Measurements from ENCODE around the gene POLR3F.
"Not testable (repeated sequence)": the region's sequence is repeated elsewhere in the genome, so short reads cannot be mapped to it uniquely, and the experiment has no call there.

Gene POLR3F

DNA sequence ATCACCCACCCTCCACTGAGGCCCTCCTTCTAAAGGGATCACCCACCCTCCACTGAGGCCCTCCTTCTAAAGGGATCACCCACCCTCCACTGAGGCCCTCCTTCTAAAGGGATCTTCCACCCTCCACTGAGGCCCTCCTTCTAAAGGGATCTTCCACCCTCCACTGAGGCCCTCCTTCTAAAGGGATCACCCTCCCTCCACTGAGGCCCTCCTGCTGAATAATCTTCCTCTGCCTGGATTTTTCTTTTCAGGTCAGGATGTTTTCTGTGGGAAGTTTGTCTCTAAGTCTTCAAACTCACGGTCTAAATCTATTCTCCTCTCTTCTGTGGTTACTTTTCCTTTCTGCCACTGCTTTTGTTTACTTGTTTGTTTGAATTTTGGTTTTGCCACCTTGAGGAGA, 34.5 kb downstream of the POLR3F start:
- H3K23ac ChIP-seq (ENCODE audit: low read depth, low read length, poor library complexity); H3K27me3 ChIP-seq (ENCODE audit: control insufficient read depth in 3 of 3, insufficient read depth in 3 of 3, low read depth in 1 of 3, low read length in 3 of 3); H3K36me3 ChIP-seq (replicated peaks in 1 of 2; ENCODE audit: control insufficient read depth in 2 of 2, insufficient read depth in 2 of 2, low read length in 2 of 2); H3K9me3 ChIP-seq (replicated peaks in 1 of 2; ENCODE audit: control insufficient read depth in 2 of 2, insufficient read depth in 1 of 2, low read depth in 1 of 2, low read length in 2 of 2); H4K91ac ChIP-seq (ENCODE audit: low read depth, low read length, poor library complexity); H3K4me2 ChIP-seq (ENCODE audit: insufficient read depth, low read length, poor library complexity, severe bottlenecking); H3K79me1 ChIP-seq (ENCODE audit: low read depth, low read length); H3K9ac ChIP-seq (ENCODE audit: low read depth, low read length, poor library complexity); H3K4me3 ChIP-seq (ENCODE audit: low read length in 2 of 2); H3K14ac ChIP-seq (ENCODE audit: low read length); H4K8ac ChIP-seq (ENCODE audit: low read depth, low read length); H2BK15ac ChIP-seq (ENCODE audit: low read length); H3K27ac ChIP-seq (replicated peaks; ENCODE audit: low read length); H3K4ac ChIP-seq (ENCODE audit: low read length); H2BK5ac ChIP-seq (ENCODE audit: low read length); H2BK120ac ChIP-seq (ENCODE audit: low read depth, low read length); H3K4me1 ChIP-seq (ENCODE audit: control insufficient read depth in 2 of 2, insufficient read depth in 1 of 2, low read depth in 1 of 2, low read length in 2 of 2); H2AK5ac ChIP-seq (ENCODE audit: low read depth, low read length); H2BK12ac ChIP-seq (ENCODE audit: low read length); DNase-seq (ENCODE audit: low spot score); H3K18ac ChIP-seq (ENCODE audit: low read length): not testable (repeated sequence)
- H2AFZ ChIP-seq (ENCODE audit: low read length) = peak overlapping the region; percentile 70
- no CpG with 5 or more reads among the region's 1 CpG for WGBS, 2 donors (ENCODE audit: extremely low coverage in 2 of 2, insufficient read length in 2 of 2, insufficient replicate concordance in 1 of 2)

DNA sequence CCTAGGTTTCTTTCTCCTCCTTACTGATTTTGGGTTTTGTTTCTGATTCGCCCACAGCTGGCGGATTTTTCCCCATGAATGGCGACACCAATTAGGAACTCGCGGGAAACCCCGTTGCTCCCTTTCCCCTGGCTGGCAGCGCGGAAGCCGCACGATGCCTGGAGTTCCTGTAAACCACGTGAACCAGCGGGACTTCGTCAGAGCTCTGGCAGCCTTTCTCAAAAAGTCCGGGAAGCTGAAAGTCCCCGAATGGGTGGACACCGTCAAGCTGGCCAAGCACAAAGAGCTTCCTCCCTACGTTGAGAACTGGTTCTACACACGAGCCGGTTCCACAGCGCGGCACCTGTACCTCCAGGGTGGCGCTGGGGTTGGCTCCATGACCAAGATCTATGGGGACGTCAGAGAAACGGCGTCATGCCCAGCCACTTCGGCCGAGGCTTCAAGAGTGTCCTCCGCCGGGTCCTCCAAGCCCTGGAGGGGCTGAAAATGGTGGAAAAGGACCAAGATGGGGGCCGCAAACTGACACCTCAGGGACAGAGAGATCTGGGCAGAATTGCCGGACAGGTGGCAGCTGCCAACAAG, 37.4 kb downstream of the POLR3F start:
- Histone ChIP-seq H3K9me3 (replicated peaks in 1 of 2; ENCODE audit: control insufficient read depth in 2 of 2, insufficient read depth in 1 of 2, low read depth in 1 of 2, low read length in 2 of 2) (no peaks in the 10 kb centered on the region), H3K4me1 (ENCODE audit: control insufficient read depth in 2 of 2, insufficient read depth in 1 of 2, low read depth in 1 of 2, low read length in 2 of 2) (peaks cover 6 to 7% of the 10 kb centered on the region in 2 donors), H3K4me2 (ENCODE audit: insufficient read depth, low read length, poor library complexity, severe bottlenecking) (no peak overlapping the region), H4K8ac (ENCODE audit: low read depth, low read length) (no peak overlapping the region), H3K36me3 (replicated peaks in 1 of 2; ENCODE audit: control insufficient read depth in 2 of 2, insufficient read depth in 2 of 2, low read length in 2 of 2) (peaks cover 0 to 5% of the 10 kb centered on the region in 2 donors), H2AK5ac (ENCODE audit: low read depth, low read length) (no peak overlapping the region), H2BK12ac (ENCODE audit: low read length) (no peak overlapping the region), H3K4me3 (ENCODE audit: low read length in 2 of 2) (no peak overlapping the region), H3K4ac (ENCODE audit: low read length) (no peak overlapping the region), H2BK5ac (ENCODE audit: low read length) (no peak overlapping the region), H3K27me3 (ENCODE audit: control insufficient read depth in 3 of 3, insufficient read depth in 3 of 3, low read depth in 1 of 3, low read length in 3 of 3) (peaks cover 0 to 6% (median 0%) of the 10 kb centered on the region in 3 experiments), H3K9ac (ENCODE audit: low read depth, low read length, poor library complexity) (no peak overlapping the region), H2BK120ac (ENCODE audit: low read depth, low read length) (no peak overlapping the region), H3K27ac (replicated peaks; ENCODE audit: low read length) (no peak overlapping the region), H4K91ac (ENCODE audit: low read depth, low read length, poor library complexity) (no peak overlapping the region), H3K79me1 (ENCODE audit: low read depth, low read length) (peaks cover 4% of the 10 kb centered on the region), H3K23ac (ENCODE audit: low read depth, low read length, poor library complexity) (no peak overlapping the region), H2AFZ (ENCODE audit: low read length) (peak overlapping the region; percentile 46), H3K14ac (ENCODE audit: low read length) (no peak overlapping the region), H2BK15ac (ENCODE audit: low read length) (no peak overlapping the region), H3K18ac (ENCODE audit: low read length) (no peak overlapping the region)
- no peak for DNase-seq (ENCODE audit: low spot score)
- WGBS, 2 donors (ENCODE audit: extremely low coverage in 2 of 2, insufficient read length in 2 of 2, insufficient replicate concordance in 1 of 2) = no CpG with 5 or more reads among the region's 31 CpGs

DNA sequence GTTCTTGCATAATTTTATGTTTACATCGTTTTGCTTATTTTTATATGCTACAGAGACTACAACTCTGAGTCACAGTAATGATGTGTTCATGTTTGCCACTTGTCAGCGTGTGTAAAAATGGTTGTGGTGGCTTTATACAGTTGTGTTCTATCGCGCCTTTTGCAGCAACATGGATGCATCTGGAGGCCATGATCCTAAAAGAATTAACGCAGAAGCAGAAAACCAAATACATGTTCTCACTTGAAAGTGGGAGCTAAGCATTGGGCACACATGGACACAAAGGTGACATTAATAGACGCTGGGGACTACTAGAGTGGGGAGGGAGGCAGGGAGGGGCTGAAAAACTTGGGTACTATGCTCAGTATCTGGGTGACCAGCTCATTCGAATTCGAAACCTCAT, 39.6 kb downstream of the POLR3F start:
- Histone ChIP-seq H3K79me1 (ENCODE audit: low read depth, low read length) (peaks cover 4% of the 10 kb centered on the region), H3K4me2 (ENCODE audit: insufficient read depth, low read length, poor library complexity, severe bottlenecking) (peak overlapping the region; percentile 53), H3K18ac (ENCODE audit: low read length) (no peak overlapping the region), H3K4me3 (ENCODE audit: low read length in 2 of 2) (peak overlapping the region in 1 of 2 donors; percentile 68), H3K9me3 (replicated peaks in 1 of 2; ENCODE audit: control insufficient read depth in 2 of 2, insufficient read depth in 1 of 2, low read depth in 1 of 2, low read length in 2 of 2) (no peaks in the 10 kb centered on the region), H3K14ac (ENCODE audit: low read length) (no peak overlapping the region), H3K27me3 (ENCODE audit: control insufficient read depth in 3 of 3, insufficient read depth in 3 of 3, low read depth in 1 of 3, low read length in 3 of 3) (peaks cover 0 to 6% (median 0%) of the 10 kb centered on the region in 3 experiments), H4K8ac (ENCODE audit: low read depth, low read length) (no peak overlapping the region), H3K9ac (ENCODE audit: low read depth, low read length, poor library complexity) (no peak overlapping the region), H4K91ac (ENCODE audit: low read depth, low read length, poor library complexity) (no peak overlapping the region), H3K4ac (ENCODE audit: low read length) (no peak overlapping the region), H2BK120ac (ENCODE audit: low read depth, low read length) (no peak overlapping the region), H3K4me1 (ENCODE audit: control insufficient read depth in 2 of 2, insufficient read depth in 1 of 2, low read depth in 1 of 2, low read length in 2 of 2) (peaks cover 6 to 7% of the 10 kb centered on the region in 2 donors), H2BK5ac (ENCODE audit: low read length) (no peak overlapping the region), H2BK15ac (ENCODE audit: low read length) (no peak overlapping the region), H2AK5ac (ENCODE audit: low read depth, low read length) (no peak overlapping the region), H2BK12ac (ENCODE audit: low read length) (no peak overlapping the region), H3K27ac (replicated peaks; ENCODE audit: low read length) (no peak overlapping the region), H2AFZ (ENCODE audit: low read length) (peak overlapping the region; percentile 92), H3K36me3 (replicated peaks in 1 of 2; ENCODE audit: control insufficient read depth in 2 of 2, insufficient read depth in 2 of 2, low read length in 2 of 2) (peaks cover 5 to 27% of the 10 kb centered on the region in 2 donors), H3K23ac (ENCODE audit: low read depth, low read length, poor library complexity) (no peak overlapping the region)
- WGBS, 2 donors (ENCODE audit: extremely low coverage in 2 of 2, insufficient read length in 2 of 2, insufficient replicate concordance in 1 of 2) = no CpG with 5 or more reads among the region's 8 CpGs
- no peak for DNase-seq (ENCODE audit: low spot score)

DNA sequence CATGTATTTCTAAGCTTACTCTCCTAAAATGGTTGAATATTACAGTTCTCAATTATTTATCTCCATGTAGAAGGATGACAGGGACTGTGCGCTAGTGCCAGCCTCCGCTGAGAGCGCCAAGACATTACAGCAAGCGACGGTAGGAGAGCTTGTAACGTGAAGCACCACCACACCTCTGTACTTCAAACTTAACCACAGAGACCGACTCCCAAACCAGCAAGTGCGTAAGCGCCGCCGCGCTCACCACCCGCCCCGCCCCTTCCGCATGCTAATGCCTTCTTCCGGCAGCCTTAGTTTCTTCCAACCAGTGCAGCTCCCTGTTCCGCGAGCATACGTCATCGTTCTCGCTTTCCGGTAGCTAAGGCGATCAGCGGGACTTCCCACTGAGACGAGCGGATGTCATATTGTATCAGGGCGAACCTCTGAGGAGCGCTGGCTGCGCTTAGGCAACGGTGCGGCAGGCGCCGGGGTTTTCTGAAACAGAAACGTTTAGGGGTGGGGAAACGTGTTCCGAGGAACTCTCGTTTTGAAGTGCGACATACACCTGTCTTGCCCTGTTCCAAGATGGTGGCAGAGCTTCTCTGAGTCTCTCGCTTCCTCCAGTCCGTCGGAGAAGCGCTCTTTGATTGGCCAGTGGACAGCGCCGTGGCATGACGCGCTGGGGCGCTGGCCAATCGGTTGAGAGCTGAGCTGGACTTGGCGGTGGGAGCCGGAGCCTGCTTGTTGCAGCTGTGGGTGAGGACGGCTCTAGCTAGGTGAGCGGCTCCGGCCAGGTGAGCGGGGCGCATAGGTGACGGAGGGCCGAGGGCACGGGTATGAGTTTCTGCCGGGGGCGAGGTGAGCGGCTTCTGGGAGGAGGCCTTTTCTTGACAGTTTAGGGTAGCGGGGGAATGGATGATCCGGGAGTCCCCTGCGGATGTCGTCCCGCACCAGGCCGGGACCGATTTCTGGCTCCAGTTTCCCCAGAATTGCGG, 40.3 kb downstream of the POLR3F start, which contains the start of gene SEC23B:
TSS of gene SEC23B (plus strand) at position 723 of the 974 bp plus-strand sequence. CDS start 2,896 bp downstream, outside the sequence.
- no CpG with 5 or more reads among the region's 69 CpGs for WGBS, 2 donors (ENCODE audit: extremely low coverage in 2 of 2, insufficient read length in 2 of 2, insufficient replicate concordance in 1 of 2)

More for the DNA sequence above, 40.3 kb downstream of the POLR3F start, which contains the start of gene SEC23B:
- no peak within 1 kb of the TSS for H3K4ac ChIP-seq (ENCODE audit: low read length)
- no peaks in the 10 kb centered on the region for H3K9me3 ChIP-seq (replicated peaks in 1 of 2; ENCODE audit: control insufficient read depth in 2 of 2, insufficient read depth in 1 of 2, low read depth in 1 of 2, low read length in 2 of 2)
- H2BK12ac ChIP-seq (ENCODE audit: low read length) = no peak within 1 kb of the TSS
- H3K18ac ChIP-seq (ENCODE audit: low read length) = peak within 1 kb of the TSS; percentile 95
- H2BK5ac ChIP-seq (ENCODE audit: low read length) = peak within 1 kb of the TSS; percentile 67
- peak; percentile 93 for DNase-seq (ENCODE audit: low spot score)
- peak within 1 kb of the TSS; percentile 75 for H3K4me2 ChIP-seq (ENCODE audit: insufficient read depth, low read length, poor library complexity, severe bottlenecking)
- H2BK15ac ChIP-seq (ENCODE audit: low read length) = no peak within 1 kb of the TSS
- peaks cover 6 to 7% of the 10 kb centered on the region in 2 donors for H3K4me1 ChIP-seq (ENCODE audit: control insufficient read depth in 2 of 2, insufficient read depth in 1 of 2, low read depth in 1 of 2, low read length in 2 of 2)
- peaks cover 0 to 6% (median 0%) of the 10 kb centered on the region in 3 experiments for H3K27me3 ChIP-seq (ENCODE audit: control insufficient read depth in 3 of 3, insufficient read depth in 3 of 3, low read depth in 1 of 3, low read length in 3 of 3)
- no peak within 1 kb of the TSS for H4K91ac ChIP-seq (ENCODE audit: low read depth, low read length, poor library complexity)
- H2AK5ac ChIP-seq (ENCODE audit: low read depth, low read length) = no peak within 1 kb of the TSS
- peak within 1 kb of the TSS; percentile 76 for H3K23ac ChIP-seq (ENCODE audit: low read depth, low read length, poor library complexity)
- no peak within 1 kb of the TSS for H4K8ac ChIP-seq (ENCODE audit: low read depth, low read length)
- H3K36me3 ChIP-seq (replicated peaks in 1 of 2; ENCODE audit: control insufficient read depth in 2 of 2, insufficient read depth in 2 of 2, low read length in 2 of 2) = peaks cover 5 to 34% of the 10 kb centered on the region in 2 donors
- no peak within 1 kb of the TSS for H2BK120ac ChIP-seq (ENCODE audit: low read depth, low read length)
- peak within 1 kb of the TSS; percentile 92 for H2AFZ ChIP-seq (ENCODE audit: low read length)
- H3K14ac ChIP-seq (ENCODE audit: low read length) = no peak within 1 kb of the TSS
- peak within 1 kb of the TSS; percentile 68 to 90 for H3K4me3 ChIP-seq (ENCODE audit: low read length in 2 of 2)
- H3K79me1 ChIP-seq (ENCODE audit: low read depth, low read length) = peaks cover 4% of the 10 kb centered on the region
- peak within 1 kb of the TSS; percentile 87 for H3K9ac ChIP-seq (ENCODE audit: low read depth, low read length, poor library complexity)
- peak within 1 kb of the TSS; percentile 97 for H3K27ac ChIP-seq (replicated peaks; ENCODE audit: low read length)

Data from neuronal stem cell (in vitro differentiated cells).